H9 (cell line): ENCODE results near the gene FXYD2. TPM values are rescaled to one million over a fixed set of nuclear protein-coding genes. Genes with fewer than 3 reads are reported as not detected.

Experiments
- DNase-seq: peaks from one replicate; pipeline ENCODE4 v3.0.0-alpha.2; 2017
- H2AFZ ChIP-seq: one replicate; pipeline ENCODE4 v1.6.1; 2013; ENCODE audit warnings: mild to moderate bottlenecking, low read length, control low read depth, moderate library complexity
- H2AK5ac ChIP-seq: 2 replicates; pipeline ENCODE4 v1.6.1; 2013; ENCODE audit warnings: low read length, control low read depth, mixed read lengths; ENCODE audit not compliant: insufficient read length
- H2BK120ac ChIP-seq: one replicate; pipeline ENCODE4 v1.6.1; 2013; ENCODE audit warnings: low read depth, mild to moderate bottlenecking, low read length, control low read depth, inconsistent platforms; ENCODE audit not compliant: poor library complexity, severe bottlenecking
- H2BK12ac ChIP-seq: 2 replicates; pipeline ENCODE4 v1.6.1; 2013; ENCODE audit warnings: low read length, control low read depth, mixed read lengths, low read depth; ENCODE audit not compliant: insufficient read length
- H2BK15ac ChIP-seq: 2 replicates; pipeline ENCODE4 v1.6.1; 2013; ENCODE audit warnings: low read depth, low read length, control low read depth
- H2BK20ac ChIP-seq: one replicate; pipeline ENCODE4 v1.6.1; 2013; ENCODE audit warnings: low read depth, mild to moderate bottlenecking, low read length, control low read depth, inconsistent platforms; ENCODE audit not compliant: poor library complexity, severe bottlenecking
- H2BK5ac ChIP-seq: 2 replicates; pipeline ENCODE4 v1.6.1; 2013; ENCODE audit warnings: low read length, control low read depth, mixed read lengths; ENCODE audit not compliant: insufficient read length
- H3K14ac ChIP-seq: 2 replicates; pipeline ENCODE4 v1.6.1; 2013; ENCODE audit warnings: low read length, control low read depth; ENCODE audit not compliant: insufficient read depth
- H3K18ac ChIP-seq: 2 replicates; pipeline ENCODE4 v1.6.1; 2013; ENCODE audit warnings: low read depth, mild to moderate bottlenecking, mixed read lengths, low read length, control low read depth; ENCODE audit not compliant: insufficient read length
- H3K23ac ChIP-seq: 2 replicates; pipeline ENCODE4 v1.6.1; 2013; ENCODE audit warnings: low read length, control low read depth, mixed read lengths, low read depth; ENCODE audit not compliant: insufficient read length
- H3K23me2 ChIP-seq: 2 replicates; pipeline ENCODE4 v1.6.1; 2013; ENCODE audit warnings: low read depth, mild to moderate bottlenecking, mixed read lengths, low read length, control low read depth; ENCODE audit not compliant: insufficient read length, poor library complexity, severe bottlenecking
- H3K27ac ChIP-seq: 2 replicates; pipeline ENCODE4 v1.5.1; 2013; ENCODE audit warnings: low read length, control low read depth, mixed read lengths, low read depth; ENCODE audit not compliant: insufficient read length
- H3K27me3 ChIP-seq: 2 replicates; pipeline ENCODE4 v1.6.1; 2013; ENCODE audit warnings: low read length, control low read depth, inconsistent platforms; ENCODE audit not compliant: insufficient read depth
- H3K4ac ChIP-seq: 2 replicates; pipeline ENCODE4 v1.6.1; 2013; ENCODE audit warnings: low read depth, mild to moderate bottlenecking, control low read depth, inconsistent platforms, low read length, moderate library complexity
- H3K4me1 ChIP-seq: 2 replicates; pipeline ENCODE4 v1.6.1; 2013; ENCODE audit warnings: low read length, control low read depth, inconsistent platforms; ENCODE audit not compliant: insufficient read depth
- H3K4me2 ChIP-seq: 2 replicates; pipeline ENCODE4 v1.6.1; 2013; ENCODE audit warnings: low read length, control low read depth, mixed read lengths; ENCODE audit not compliant: insufficient read length, insufficient read depth
- H3K56ac ChIP-seq: 2 replicates; pipeline ENCODE4 v1.6.1; 2013; ENCODE audit warnings: low read depth, mild to moderate bottlenecking, mixed read lengths, low read length, control low read depth; ENCODE audit not compliant: insufficient read length
- H3K79me1 ChIP-seq: 2 replicates; pipeline ENCODE4 v1.6.1; 2013; ENCODE audit warnings: low read depth, mild to moderate bottlenecking, moderate library complexity, low read length, control low read depth, inconsistent platforms; ENCODE audit not compliant: insufficient read depth, poor library complexity, severe bottlenecking
- H3K79me2 ChIP-seq: 2 replicates; pipeline ENCODE4 v1.6.1; 2013; ENCODE audit warnings: low read length, control low read depth, inconsistent platforms; ENCODE audit not compliant: insufficient read depth
- H3K9ac ChIP-seq: 2 replicates; pipeline ENCODE4 v1.6.1; 2013; ENCODE audit warnings: low read length, control low read depth, mixed read lengths; ENCODE audit not compliant: insufficient read length; ENCODE audit errors: extremely low read depth
- H3K9me3 ChIP-seq: one replicate; pipeline ENCODE4 v1.6.1; 2013; ENCODE audit warnings: low read depth, low read length, inconsistent platforms; ENCODE audit not compliant: control insufficient read depth
- H3T11ph ChIP-seq: one replicate; pipeline ENCODE4 v1.6.1; 2013; ENCODE audit warnings: mild to moderate bottlenecking, low read length, control low read depth, inconsistent platforms
- H4K20me1 ChIP-seq: one replicate; pipeline ENCODE4 v1.6.1; 2013; ENCODE audit not compliant: control insufficient read depth, insufficient read length, insufficient read depth
- H4K5ac ChIP-seq: 2 replicates; pipeline ENCODE4 v1.6.1; 2013; ENCODE audit warnings: low read depth, mild to moderate bottlenecking, mixed read lengths, low read length, control low read depth; ENCODE audit not compliant: insufficient read length
- H4K8ac ChIP-seq: replicated peaks from 2 replicates; pipeline ENCODE4 v1.6.1; 2013; ENCODE audit warnings: low read length, control low read depth, mixed read lengths, low read depth; ENCODE audit not compliant: insufficient read length
- H4K91ac ChIP-seq: 2 replicates; pipeline ENCODE4 v1.6.1; 2013; ENCODE audit warnings: low read depth, mild to moderate bottlenecking, moderate library complexity, mixed read lengths, low read length, control low read depth; ENCODE audit not compliant: insufficient read length
- H3K27ac Mint-ChIP-seq, 3 experiments: 2 replicates in 2 of 3; 3 replicates in 1 of 3; pipeline ENCODE4 v1.8.0; 2020 to 2021; ENCODE audit warnings: mixed read lengths in 3 of 3, mild to moderate bottlenecking in 1 of 3, moderate library complexity in 1 of 3
- H3K27me3 Mint-ChIP-seq: 2 replicates; pipeline ENCODE4 v1.8.0; 2021; ENCODE audit warnings: low read depth, mild to moderate bottlenecking, moderate library complexity, mixed read lengths
- H3K36me3 Mint-ChIP-seq, 3 experiments: 2 replicates in 2 of 3; 3 replicates in 1 of 3; pipeline ENCODE4 v1.8.0; 2020 to 2021; ENCODE audit warnings: low read depth in 3 of 3, mixed read lengths in 3 of 3; ENCODE audit not compliant: insufficient read depth in 1 of 3
- H3K4me1 Mint-ChIP-seq, 2 experiments: 2 replicates each; pipeline ENCODE4 v1.8.0; 2020; ENCODE audit warnings: mixed read lengths in 2 of 2
- H3K4me3 Mint-ChIP-seq, 2 experiments: 2 replicates in 1 of 2; 3 replicates in 1 of 2; pipeline ENCODE4 v1.8.0; 2020 to 2021; ENCODE audit warnings: mild to moderate bottlenecking in 2 of 2, mixed read lengths in 2 of 2, moderate library complexity in 1 of 2
- H3K9me3 Mint-ChIP-seq, 2 experiments: 2 replicates in 1 of 2; 3 replicates in 1 of 2; pipeline ENCODE4 v1.8.0; 2020; ENCODE audit warnings: mild to moderate bottlenecking in 2 of 2, mixed read lengths in 2 of 2, moderate library complexity in 1 of 2
- WGBS: extraction: QIAGEN DNeasy Blood & Tissue Kit; methylation state at CpG from one replicate; pipeline ENCODE4 v1.1.7; 2013; ENCODE audit warnings: missing lambda C conversion rate, low lambda C conversion rate, mixed read lengths; ENCODE audit not compliant: insufficient read length; ENCODE audit errors: extremely low coverage; 5-methylcytosine and 5-hydroxymethylcytosine counted together
- total RNA-seq: library from RNA; stranded (reverse); gene quantifications from 2 replicates; pipeline ENCODE4 v1.2.1, GENCODE V29; 2021
- TF ChIP-seq, protein P1 (sequence below): fragments of 200-600 bp; sonication (generic); conservative IDR thresholded peaks from 3 replicates; pipeline ENCODE4 v1.8.0; 2021; ENCODE audit warnings: antibody characterized with exemption, mild to moderate bottlenecking

FXYD2 gene
- total RNA-seq, 1 experiment from 2014 or later, result 0.79 TPM

DNA sequence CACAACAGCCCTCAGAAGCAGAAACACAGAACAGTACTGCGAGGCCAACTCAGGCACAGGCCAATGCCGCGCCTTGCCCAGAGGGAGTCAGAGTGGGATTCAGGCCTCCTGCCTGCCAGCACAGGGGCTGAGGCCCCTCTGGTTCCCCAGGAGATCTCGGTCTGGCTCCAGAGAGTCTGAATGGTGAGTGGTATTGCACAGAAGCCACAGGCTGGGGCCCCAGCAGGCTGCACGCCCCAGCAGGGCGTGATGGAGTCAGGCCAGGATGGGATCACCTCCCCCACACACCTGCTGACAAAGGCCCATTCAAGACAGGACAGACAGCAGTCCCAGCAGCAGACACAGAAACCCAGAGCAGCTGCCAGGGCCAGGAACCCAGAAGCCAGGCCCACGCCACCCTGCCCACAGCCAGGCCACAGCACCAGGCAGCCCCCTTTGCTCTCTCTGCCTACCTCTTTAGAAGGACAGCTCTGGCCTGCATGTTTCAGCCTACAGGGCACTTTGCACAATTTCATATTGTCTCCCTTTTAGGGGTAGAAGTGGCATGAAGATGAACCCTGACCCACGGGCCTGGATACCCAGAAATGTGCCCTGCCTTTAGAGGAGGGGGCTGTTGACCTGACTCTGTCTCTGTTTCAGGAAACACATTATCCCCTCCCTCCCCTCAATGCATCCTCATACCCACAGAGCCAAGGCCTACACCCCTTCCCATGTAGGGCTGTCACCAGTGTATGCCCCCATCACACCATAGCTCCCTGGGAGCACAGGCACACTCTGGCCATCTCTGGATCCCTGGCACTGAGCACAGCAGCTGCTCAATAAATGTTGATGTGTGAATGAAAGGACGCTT, 45.8 kb upstream of the FXYD2 start:
- no peak overlapping the region; the same call in 1 of the 2 replicates for H3K14ac ChIP-seq
- H3K36me3 Mint-ChIP-seq, result 0 out of 7 replicates have a peak, but pooled peaks cover 0 to 3% (median 0%) of the 10 kb centered on the region in 3 experiments
- H3K79me2 ChIP-seq, result no peaks in the 10 kb centered on the region
- H3K79me1 ChIP-seq, result no peaks in the 10 kb centered on the region
- no peak overlapping the region for H2BK5ac ChIP-seq
- H3K18ac ChIP-seq, result no peak overlapping the region
- H4K8ac ChIP-seq, result no peak overlapping the region
- no peak overlapping the region for H3K27ac ChIP-seq
- H3K27me3 ChIP-seq, result no peaks in the 10 kb centered on the region; the same call in 1 of the 2 replicates
- H2BK120ac ChIP-seq, result no peak overlapping the region
- WGBS, result no CpG with 5 or more reads among the region's 9 CpGs
- H3K9me3 ChIP-seq, result no peaks in the 10 kb centered on the region
- TF ChIP-seq, protein P1, sequence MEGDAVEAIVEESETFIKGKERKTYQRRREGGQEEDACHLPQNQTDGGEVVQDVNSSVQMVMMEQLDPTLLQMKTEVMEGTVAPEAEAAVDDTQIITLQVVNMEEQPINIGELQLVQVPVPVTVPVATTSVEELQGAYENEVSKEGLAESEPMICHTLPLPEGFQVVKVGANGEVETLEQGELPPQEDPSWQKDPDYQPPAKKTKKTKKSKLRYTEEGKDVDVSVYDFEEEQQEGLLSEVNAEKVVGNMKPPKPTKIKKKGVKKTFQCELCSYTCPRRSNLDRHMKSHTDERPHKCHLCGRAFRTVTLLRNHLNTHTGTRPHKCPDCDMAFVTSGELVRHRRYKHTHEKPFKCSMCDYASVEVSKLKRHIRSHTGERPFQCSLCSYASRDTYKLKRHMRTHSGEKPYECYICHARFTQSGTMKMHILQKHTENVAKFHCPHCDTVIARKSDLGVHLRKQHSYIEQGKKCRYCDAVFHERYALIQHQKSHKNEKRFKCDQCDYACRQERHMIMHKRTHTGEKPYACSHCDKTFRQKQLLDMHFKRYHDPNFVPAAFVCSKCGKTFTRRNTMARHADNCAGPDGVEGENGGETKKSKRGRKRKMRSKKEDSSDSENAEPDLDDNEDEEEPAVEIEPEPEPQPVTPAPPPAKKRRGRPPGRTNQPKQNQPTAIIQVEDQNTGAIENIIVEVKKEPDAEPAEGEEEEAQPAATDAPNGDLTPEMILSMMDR, result no peak
- H3K27me3 Mint-ChIP-seq, result peaks cover 39% of the 10 kb centered on the region
- H3K23ac ChIP-seq, result no peak overlapping the region
- H3K23me2 ChIP-seq, result peaks cover 6% of the 10 kb centered on the region
- no peak overlapping the region for H2AFZ ChIP-seq
- H3K56ac ChIP-seq, result no peak overlapping the region
- H3K4me1 Mint-ChIP-seq, result peaks cover 39 to 66% of the 10 kb centered on the region in 2 experiments
- H3K9me3 Mint-ChIP-seq, result no peaks in the 10 kb centered on the region
- no peak overlapping the region for H2BK12ac ChIP-seq
- no peak overlapping the region for H4K5ac ChIP-seq
- no peak for DNase-seq
- H2BK15ac ChIP-seq, result no peak overlapping the region
- H4K20me1 ChIP-seq, result no peaks in the 10 kb centered on the region
- H2BK20ac ChIP-seq, result no peak overlapping the region
- H3K9ac ChIP-seq, result no peak overlapping the region
- H3K4me3 Mint-ChIP-seq, result no peak overlapping the region; a peak in 2 of 5 replicates
- H3K4me2 ChIP-seq, result no peak overlapping the region
- no peak overlapping the region for H2AK5ac ChIP-seq
- H3K4me1 ChIP-seq, result peaks cover 10% of the 10 kb centered on the region; the same call in 1 of the 2 replicates
- no peak overlapping the region for H3T11ph ChIP-seq
- H3K27ac Mint-ChIP-seq, result peak overlapping the region in 2 of 3 experiments; percentile 45 to 64; a peak in 3 of 7 replicates
- no peak overlapping the region for H3K4ac ChIP-seq
- no peak overlapping the region for H4K91ac ChIP-seq
